HG03039 (cell line): ENCODE data around the gene RPL38.

Source experiments
- ATAC-seq: cut with Tn5 transposase; IDR thresholded peaks from one replicate; pipeline ENCODE4 v1.9.1; 2021; ENCODE audit warnings: mild to moderate bottlenecking, moderate library complexity; ENCODE audit not compliant: unreplicated experiment

Gene RPL38

DNA sequence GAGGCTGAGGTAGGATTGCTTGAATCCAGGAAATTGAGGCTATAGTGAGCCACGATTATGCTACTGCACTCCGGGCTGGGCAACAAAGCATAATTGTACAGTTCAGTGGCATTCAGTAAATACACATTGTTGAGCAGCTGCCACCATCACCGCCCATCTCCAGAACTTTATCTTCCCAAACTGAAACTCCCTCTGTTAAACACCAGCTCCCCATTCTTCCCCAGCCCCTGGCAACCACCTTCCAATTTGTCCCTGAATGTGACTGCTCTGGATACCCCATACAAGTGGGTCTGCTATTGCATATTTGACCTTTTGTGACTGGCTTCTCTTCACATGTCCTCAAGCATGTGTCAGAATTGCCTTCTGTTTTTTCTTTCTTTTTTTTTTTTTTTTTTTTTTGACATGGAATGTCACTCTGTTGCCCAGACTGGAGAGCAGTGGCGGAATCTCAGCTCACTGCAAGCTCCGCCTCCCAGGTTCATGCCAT, 2.9 kb downstream of the RPL38 start:
- no peak for ATAC-seq

- no peak for ATAC-seq
These were observed 7.0 kb downstream of the RPL38 start for GRCh38 chr17:74210191-74211140.

DNA sequence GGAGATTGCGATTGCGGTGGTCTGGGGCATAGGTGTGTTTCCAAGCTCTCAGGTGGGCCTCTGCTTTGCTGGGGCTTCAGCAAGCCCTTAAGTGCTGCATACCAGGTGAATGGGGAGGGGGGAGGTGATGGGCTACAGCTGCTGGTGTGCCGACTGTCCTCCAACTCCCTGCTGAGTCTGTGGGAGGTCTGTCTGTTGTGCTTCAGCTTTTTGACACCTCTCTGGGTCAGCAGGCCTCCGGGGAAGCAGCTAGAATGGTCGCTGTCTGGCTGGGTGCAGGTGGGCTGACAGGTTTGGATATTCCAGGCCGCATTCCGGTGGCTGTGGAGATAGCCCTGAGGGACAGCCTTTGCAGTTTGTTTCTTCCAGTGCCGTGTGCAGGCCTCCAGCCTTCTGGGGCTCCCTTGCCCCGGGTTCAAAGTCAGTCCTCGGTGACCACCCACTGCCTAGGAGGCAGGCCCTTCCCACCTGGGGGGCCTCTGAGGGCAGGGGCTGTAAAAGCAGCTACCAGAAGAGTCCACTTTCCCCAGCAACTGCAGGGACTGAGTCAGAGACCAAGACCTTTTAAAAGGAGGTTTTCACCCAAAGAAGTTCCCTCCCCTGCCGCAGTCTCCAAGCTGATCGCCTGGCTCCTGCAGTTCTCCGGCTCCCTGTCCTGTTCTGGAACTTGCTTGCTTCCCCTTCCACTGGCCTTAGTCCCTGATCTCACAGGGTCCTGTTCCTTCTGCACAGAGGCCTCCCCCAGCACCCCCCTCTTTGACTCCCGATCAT, 7.8 kb downstream of the RPL38 start:
- ATAC-seq: no peak

GRCh38 chr17:74211912-74212208, 8.4 kb downstream of the RPL38 start:
- no peak for ATAC-seq

DNA sequence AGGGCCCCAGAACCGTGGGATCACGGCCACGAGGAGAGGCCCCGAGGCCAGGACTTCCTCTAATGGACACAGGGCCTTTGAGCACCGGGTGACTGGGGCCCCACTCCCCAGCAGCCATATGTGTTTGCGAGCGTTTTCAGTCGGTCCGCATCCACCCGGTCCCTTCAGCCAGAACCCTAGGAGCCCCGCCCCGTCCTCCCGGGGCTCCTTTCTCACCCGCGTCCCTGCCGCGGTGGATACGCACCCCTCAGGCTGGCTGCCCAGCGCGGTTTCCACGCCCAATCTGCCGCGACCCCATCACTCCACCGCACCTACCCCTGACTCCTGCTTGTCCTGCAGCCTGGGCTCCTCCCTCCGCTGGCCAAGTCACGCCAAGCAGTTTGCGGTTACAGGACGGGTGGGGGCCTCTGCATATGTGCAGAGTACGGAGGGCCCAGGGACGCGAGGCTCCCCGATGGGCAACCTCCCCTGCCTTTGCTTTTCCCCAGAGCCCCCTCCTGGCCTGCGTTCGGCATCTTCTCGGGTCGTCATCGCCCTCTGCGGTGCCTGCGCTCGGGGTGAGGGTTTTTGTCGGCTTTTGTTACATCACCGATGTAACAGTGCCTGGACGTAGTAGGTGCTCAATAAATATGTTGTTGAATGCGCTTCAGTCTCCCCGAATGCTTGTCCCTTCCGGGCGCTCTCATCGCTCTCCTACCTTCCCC, 8.9 kb downstream of the RPL38 start:
- no peak for ATAC-seq

GRCh38 chr17:74212913-74213791, 9.7 kb downstream of the RPL38 start, which contains the start of gene TTYH2:
Gene TTYH2 (plus strand): TSS chr17:74213571. CDS start chr17:74213588, 17 bp downstream.
- ATAC-seq: peak; percentile 61

DNA sequence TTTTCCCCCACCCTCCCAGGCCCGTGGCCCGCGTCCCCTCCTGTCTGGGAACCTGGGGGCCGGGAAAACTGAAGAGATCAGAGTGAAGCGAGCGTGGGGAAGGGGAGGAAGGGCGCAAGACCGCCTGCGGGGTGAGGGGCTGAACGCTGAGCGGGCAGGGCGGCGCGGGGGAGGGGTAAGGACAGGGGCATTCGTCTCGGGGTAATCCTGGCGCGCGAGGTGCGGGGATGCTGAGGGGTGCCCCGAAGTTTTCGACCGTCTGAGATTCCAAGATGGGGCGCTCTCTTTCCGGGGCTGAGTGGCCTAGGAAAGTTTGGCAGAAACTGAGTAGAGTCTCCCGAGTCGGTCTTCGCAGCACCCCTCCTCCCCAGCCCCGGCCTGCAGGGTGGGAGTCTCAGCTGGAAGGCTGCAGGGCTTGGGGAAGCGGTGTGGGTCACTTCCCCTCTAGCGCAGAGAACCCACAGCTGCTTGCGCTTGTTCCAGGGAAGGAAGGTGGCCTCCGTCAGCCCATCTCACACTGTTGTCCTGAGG, 10.4 kb downstream of the RPL38 start:
- ATAC-seq: no peak

DNA sequence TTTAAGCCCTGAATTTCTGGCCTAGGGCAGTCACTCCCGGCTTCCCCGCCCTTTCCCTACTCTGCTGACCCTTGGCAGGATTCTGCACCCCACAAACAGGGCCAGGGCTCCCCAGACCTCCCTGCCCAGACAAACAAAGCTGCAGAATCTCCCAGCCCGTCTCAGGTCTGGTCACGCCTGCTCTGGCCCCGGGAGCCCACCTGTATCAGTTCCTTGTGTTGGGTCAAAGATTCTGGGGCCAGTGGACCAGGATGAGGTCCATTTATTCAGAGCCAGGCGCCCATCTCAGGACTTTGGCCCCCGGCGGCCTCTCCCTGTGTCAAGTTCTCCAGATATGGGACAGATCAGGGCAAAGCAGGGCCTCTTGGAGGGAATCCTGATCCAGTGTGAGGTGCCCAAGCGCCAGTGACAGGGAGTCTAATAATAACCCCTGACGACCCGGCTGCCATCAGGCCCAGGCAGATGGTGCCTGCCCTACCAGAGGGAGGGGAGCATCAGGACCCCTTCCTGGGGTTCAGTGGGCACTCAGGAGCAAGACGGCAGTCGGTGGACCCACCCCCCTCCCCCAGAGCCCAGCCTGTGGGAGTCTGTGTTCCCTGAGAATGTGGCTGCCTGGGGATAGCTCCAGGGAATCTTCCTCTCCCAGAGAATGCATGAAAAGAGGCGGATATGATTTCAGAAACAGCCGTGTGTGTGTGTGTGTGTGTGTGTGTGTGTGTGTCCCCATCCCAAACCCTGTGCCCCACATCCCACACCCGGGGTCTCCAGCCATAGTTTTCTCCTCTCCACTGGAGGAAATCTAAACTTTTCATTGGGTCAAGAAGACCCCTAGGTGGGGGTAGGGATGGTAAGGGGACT, 11.2 kb downstream of the RPL38 start:
- ATAC-seq: no peak

- no peak for ATAC-seq
These were observed 11.9 kb downstream of the RPL38 start for GRCh38 chr17:74215342-74215727.

- ATAC-seq: no peak
These were observed 13.0 kb downstream of the RPL38 start for GRCh38 chr17:74216505-74216904.

DNA sequence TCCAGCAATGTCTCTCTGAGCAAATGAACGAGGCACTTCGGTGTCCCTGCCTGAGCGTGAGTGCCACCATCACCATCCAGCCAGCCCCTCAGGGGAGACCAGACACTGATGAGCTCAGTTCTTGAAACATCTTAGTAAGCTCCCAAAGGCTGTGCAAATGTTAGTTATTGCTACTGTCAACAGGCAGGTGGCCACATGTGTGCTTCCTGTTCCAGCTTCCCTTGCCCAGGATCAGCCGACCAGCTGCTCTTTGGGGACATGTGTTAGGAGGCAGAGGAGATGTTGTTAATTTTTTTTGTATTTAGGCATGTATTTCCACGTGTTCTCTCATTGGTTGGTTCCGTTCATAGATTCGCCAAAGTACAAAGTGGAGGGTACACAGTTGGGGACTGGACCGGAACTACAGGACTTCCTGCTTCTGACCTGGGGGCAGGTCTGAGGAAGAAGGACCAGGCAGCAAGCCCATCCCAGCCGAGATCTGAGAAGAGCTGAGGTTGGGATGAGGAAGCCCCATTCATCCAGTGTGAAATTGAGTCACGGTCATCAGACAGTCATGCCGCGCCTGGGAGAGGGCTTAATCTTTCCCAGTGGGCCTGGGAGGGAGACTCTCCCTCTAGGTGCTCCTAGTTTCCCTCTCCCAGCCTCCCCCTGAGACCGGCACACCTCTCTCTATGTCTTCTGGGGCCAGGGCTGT, 13.7 kb downstream of the RPL38 start:
- ATAC-seq: no peak

DNA sequence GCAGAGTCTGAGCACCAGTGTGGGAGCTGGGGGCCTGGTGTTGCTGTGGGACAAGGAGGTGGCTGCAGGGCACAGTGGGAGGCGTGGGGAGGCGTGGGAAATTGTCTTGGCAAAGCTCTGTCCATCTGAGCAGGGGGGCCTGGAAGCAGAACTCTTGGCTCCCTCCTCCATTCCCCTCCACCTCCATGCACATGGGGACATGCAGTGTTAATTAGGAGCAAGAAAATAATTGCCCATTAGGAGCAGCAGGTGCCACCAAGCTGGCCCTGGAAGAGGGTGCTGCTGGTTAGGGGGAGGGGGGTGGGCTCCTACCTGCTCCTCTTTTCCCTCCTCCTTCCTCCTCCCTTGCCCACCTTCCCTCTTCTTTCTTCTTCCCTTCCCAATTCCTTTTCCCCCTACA, 14.4 kb downstream of the RPL38 start:
- ATAC-seq: no peak

GRCh38 chr17:74218436-74218835, 15.0 kb downstream of the RPL38 start:
- no peak for ATAC-seq

GRCh38 chr17:74219576-74220133, 16.2 kb downstream of the RPL38 start:
- no peak for ATAC-seq

DNA sequence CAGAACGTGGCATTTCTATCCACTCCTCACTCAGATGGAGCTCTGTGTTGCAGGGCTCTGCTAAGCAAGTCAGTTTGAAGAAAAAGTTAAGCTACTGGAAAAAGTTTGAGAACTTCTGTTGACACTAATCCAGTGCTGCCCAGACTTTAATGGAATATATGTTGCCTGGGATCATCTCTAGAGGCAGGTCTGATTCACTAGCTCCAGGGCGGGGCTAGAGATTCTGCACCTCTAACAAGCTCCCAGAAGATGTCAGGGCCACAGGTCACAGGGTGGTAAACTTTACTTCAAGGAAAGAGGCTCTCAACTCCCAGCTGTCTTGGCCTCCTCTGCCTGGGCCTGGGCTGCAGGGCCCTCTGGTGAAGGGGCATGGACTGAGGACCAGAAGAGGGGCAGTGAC, 16.7 kb downstream of the RPL38 start:
- ATAC-seq: no peak

GRCh38 chr17:74220946-74221818, 17.7 kb downstream of the RPL38 start:
- ATAC-seq: no peak

DNA sequence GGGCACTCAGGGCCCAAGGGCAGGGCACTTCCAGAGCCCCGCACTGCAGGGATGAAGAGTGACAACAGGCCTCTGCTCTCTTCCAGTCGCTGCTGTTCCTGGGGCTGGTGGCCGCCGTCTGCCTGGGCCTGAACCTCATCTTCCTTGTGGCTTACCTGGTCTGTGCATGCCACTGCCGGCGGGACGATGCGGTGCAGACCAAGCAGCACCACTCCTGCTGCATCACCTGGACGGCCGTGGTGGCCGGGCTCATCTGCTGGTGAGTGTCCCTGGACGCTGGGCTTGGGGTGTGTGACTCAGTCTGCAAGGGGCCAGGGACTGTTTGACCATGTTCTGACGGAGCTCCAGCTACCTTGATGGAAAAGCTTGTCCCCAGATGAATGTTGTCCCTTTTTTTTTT, 18.9 kb downstream of the RPL38 start:
- ATAC-seq: no peak
